Hepatocyte (in vitro differentiated cells): Measurements from ENCODE around the gene SFRP5. TPM values are rescaled to one million over a fixed set of nuclear protein-coding genes. Genes with fewer than 3 reads are reported as not detected.

Experiments used
- DNase-seq: peaks from one replicate; pipeline ENCODE4 v3.0.0-alpha.2; 2016; ENCODE audit warnings: low spot score
- H2AFZ ChIP-seq: fragments of 200-600 bp; sonication (generic); 2 replicates; pipeline ENCODE4 v1.6.0; 2016; ENCODE audit warnings: antibody characterized with exemption, mild to moderate bottlenecking
- H3K27ac ChIP-seq: fragments of 200-600 bp; sonication (generic); 2 replicates; pipeline ENCODE4 v1.5.1; 2016; ENCODE audit warnings: mild to moderate bottlenecking
- H3K27me3 ChIP-seq: fragments of 200-600 bp; sonication (generic); 2 replicates; pipeline ENCODE4 v1.6.1; 2016
- H3K36me3 ChIP-seq: fragments of 200-600 bp; sonication (generic); replicated peaks from 2 replicates; pipeline ENCODE4 v1.5.1; 2016; ENCODE audit warnings: low read depth; ENCODE audit not compliant: insufficient read depth
- H3K4me1 ChIP-seq: fragments of 200-600 bp; sonication (generic); 2 replicates; pipeline ENCODE4 v1.5.1; 2016; ENCODE audit warnings: mild to moderate bottlenecking, moderate library complexity; ENCODE audit not compliant: insufficient read depth
- H3K4me2 ChIP-seq: fragments of 200-600 bp; sonication (generic); 2 replicates; pipeline ENCODE4 v1.6.0; 2016
- H3K4me3 ChIP-seq: fragments of 200-600 bp; sonication (generic); 2 replicates; pipeline ENCODE4 v1.5.1; 2016; ENCODE audit warnings: mild to moderate bottlenecking
- H3K79me2 ChIP-seq: fragments of 200-600 bp; sonication (generic); 2 replicates; pipeline ENCODE4 v1.6.0; 2017; ENCODE audit warnings: mild to moderate bottlenecking
- H3K9me2 ChIP-seq: fragments of 200-600 bp; sonication (generic); replicated peaks from 2 replicates; pipeline ENCODE4 v1.6.0; 2017; ENCODE audit warnings: mild to moderate bottlenecking; ENCODE audit not compliant: insufficient read depth
- H3K9me3 ChIP-seq: fragments of 200-600 bp; sonication (generic); 2 replicates; pipeline ENCODE4 v1.5.1; 2016; ENCODE audit warnings: low read depth, mild to moderate bottlenecking
- H4K20me1 ChIP-seq: fragments of 200-600 bp; sonication (generic); 2 replicates; pipeline ENCODE4 v1.6.0; 2016; ENCODE audit warnings: mild to moderate bottlenecking; ENCODE audit not compliant: insufficient read depth, poor library complexity, severe bottlenecking
- EZH2 ChIP-seq: fragments of 200-600 bp; sonication (generic); IDR thresholded peaks from 2 replicates; pipeline ENCODE4 v1.6.1; 2016; ENCODE audit warnings: antibody characterized with exemption, mild to moderate bottlenecking, borderline replicate concordance
- EZH2phosphoT487 ChIP-seq: fragments of 200-600 bp; sonication (generic); IDR thresholded peaks from one replicate; pipeline ENCODE4 v1.6.1; 2018; ENCODE audit warnings: antibody characterized with exemption, mild to moderate bottlenecking, low read depth, moderate library complexity; ENCODE audit not compliant: unreplicated experiment, severe bottlenecking
- WGBS: methylation state at CpG from one replicate; pipeline ENCODE4 v1.1.6; 2016; ENCODE audit warnings: low lambda C conversion rate; ENCODE audit errors: missing lambda C conversion rate; 5-methylcytosine and 5-hydroxymethylcytosine counted together
- polyA plus RNA-seq: library from polyadenylated mRNA; unstranded; fragments of >200 nt; fragmentation: Nextera tagmentation; extraction: Ambion mirVana; gene quantifications from 2 replicates; pipeline ENCODE4 v1.2.1, GENCODE V29; 2016
- total RNA-seq: library from RNA; depleted of rRNA; stranded (reverse); fragments of >200 nt; gene quantifications from 2 replicates; pipeline ENCODE4 v1.2.3, GENCODE V29; 2014
- TF ChIP-seq, protein P1 (sequence below): fragments of 200-600 bp; sonication (generic); IDR thresholded peaks from 2 replicates; pipeline ENCODE4 v1.5.1; 2016; ENCODE audit warnings: antibody characterized with exemption, mild to moderate bottlenecking; ENCODE audit not compliant: poor library complexity

SFRP5 gene
- total and polyA plus RNA-seq, 2 experiments from 2014 or later: 17.2 to 48.9 TPM

DNA sequence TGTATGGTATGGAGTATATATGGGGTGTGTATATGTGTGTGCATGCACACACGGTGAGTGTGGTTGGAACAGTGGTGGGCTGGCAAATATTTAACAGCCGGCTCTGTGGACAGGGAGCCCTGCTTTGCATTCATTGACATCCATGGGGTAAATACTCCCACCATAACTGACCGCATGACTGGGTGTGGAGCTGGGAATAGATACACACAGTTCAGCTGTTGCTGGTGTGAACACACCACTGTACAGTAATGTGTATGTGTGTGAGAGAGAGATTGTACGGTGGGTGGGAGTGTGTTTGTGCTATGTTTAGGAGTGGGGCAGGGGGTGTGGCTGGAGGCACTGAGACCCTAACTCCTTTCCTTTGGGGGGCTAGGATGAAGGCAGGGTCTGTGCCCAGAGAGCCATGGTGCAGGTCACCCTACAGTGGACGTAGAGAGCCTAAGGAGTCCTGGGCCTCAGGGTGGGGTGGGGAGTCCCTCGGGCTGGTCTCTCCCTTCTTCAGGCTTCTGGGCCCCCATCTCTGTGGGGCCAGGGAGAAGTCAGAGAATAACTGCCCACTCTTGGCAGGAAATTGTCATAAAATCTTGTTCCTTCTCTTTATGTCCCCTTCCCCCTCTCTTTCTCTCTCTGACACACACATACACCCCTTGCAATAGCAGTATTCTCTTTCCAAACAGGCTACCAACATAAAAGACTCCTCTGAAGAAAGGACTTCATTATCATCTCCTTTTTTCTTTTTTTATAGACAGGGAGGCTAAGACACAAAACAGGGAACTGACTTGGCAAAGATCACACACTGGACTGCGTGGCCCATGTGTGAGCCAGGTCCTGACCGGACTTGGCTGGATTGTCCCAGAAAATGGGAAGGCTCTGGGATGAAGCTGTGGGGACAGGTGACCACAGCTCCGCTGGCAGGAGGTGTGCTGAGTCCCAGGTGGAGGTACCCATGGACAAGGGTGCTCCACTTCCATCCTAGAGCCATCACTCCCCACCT, 3.2 kb downstream of the SFRP5 start:
- Histone ChIP-seq H4K20me1 (no peaks in the 10 kb centered on the region), H3K9me2 (no peaks in the 10 kb centered on the region), H3K27me3 (peaks cover 46% of the 10 kb centered on the region), H3K9me3 (no peaks in the 10 kb centered on the region), H3K79me2 (no peaks in the 10 kb centered on the region), H3K27ac (no peak overlapping the region), H3K4me1 (peaks cover 8% of the 10 kb centered on the region), H3K4me3 (no peak overlapping the region), H3K4me2 (no peak overlapping the region), H3K36me3 (no peaks in the 10 kb centered on the region), H2AFZ (no peak overlapping the region)
- WGBS: 88% methylated on average over 9 of the region's 9 CpGs
- no peak for TF ChIP-seq EZH2
- no peak for TF ChIP-seq EZH2phosphoT487
- TF ChIP-seq, protein P1, sequence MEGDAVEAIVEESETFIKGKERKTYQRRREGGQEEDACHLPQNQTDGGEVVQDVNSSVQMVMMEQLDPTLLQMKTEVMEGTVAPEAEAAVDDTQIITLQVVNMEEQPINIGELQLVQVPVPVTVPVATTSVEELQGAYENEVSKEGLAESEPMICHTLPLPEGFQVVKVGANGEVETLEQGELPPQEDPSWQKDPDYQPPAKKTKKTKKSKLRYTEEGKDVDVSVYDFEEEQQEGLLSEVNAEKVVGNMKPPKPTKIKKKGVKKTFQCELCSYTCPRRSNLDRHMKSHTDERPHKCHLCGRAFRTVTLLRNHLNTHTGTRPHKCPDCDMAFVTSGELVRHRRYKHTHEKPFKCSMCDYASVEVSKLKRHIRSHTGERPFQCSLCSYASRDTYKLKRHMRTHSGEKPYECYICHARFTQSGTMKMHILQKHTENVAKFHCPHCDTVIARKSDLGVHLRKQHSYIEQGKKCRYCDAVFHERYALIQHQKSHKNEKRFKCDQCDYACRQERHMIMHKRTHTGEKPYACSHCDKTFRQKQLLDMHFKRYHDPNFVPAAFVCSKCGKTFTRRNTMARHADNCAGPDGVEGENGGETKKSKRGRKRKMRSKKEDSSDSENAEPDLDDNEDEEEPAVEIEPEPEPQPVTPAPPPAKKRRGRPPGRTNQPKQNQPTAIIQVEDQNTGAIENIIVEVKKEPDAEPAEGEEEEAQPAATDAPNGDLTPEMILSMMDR: no peak
- no peak for DNase-seq

DNA sequence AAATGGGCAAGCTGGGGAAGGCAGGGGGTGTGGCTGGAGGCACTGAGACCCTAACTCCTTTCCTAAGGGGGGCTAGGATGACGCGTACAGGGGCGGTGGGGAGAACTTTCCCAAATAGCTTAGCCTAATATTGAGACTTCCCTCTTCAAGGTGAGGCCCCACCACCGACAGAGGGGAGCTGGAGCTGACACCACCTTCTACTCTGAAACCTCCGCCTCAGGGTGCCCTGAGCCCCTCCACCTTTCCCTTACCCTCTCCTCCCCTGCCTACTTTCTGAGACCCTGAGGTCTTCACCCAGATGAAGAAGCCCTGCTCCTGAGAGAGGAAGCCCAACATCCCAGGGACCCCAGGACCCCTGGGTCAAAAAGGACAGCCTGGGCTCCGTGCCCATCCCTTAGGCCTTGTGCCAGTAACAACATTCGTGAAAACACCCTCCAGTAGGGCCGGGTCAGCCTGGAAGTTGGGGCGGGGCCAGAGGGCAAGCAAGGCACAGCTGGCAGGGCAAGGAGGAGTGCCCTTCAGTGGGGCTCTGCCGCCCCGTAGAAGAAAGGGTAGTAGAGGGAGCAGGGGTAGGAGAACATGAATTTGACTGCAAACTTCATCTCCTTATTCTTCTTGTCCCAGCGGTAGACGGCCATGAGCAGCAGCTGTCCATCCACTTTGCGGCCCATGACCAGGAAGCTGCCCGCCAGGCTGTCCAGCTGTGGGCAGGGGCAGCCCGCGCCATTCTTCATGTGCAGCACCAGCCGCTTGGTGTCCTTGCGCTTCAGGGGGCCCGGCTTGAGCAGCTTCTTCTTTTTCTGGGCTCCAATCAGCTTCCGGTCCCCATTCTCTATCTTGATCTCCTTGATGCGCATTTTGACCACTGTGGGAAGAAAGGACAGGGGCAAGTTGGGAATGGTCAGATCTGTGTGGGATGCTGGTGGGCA, 4.5 kb downstream of the SFRP5 start:
- no peak overlapping the region for H3K4me2 ChIP-seq
- DNase-seq: no peak
- no peak overlapping the region for H3K27ac ChIP-seq
- no peak overlapping the region for H3K4me3 ChIP-seq
- H2AFZ ChIP-seq: no peak overlapping the region
- TF ChIP-seq, protein P1: no peak
- TF ChIP-seq EZH2phosphoT487: no peak
- TF ChIP-seq EZH2: no peak
- peaks cover 8% of the 10 kb centered on the region for H3K4me1 ChIP-seq
- H4K20me1 ChIP-seq: no peaks in the 10 kb centered on the region
- H3K36me3 ChIP-seq: no peaks in the 10 kb centered on the region
- 96% methylated on average over 21 of the region's 22 CpGs for WGBS
- peaks cover 32% of the 10 kb centered on the region for H3K27me3 ChIP-seq
- no peaks in the 10 kb centered on the region for H3K9me3 ChIP-seq
- H3K9me2 ChIP-seq: no peaks in the 10 kb centered on the region
- no peaks in the 10 kb centered on the region for H3K79me2 ChIP-seq

DNA sequence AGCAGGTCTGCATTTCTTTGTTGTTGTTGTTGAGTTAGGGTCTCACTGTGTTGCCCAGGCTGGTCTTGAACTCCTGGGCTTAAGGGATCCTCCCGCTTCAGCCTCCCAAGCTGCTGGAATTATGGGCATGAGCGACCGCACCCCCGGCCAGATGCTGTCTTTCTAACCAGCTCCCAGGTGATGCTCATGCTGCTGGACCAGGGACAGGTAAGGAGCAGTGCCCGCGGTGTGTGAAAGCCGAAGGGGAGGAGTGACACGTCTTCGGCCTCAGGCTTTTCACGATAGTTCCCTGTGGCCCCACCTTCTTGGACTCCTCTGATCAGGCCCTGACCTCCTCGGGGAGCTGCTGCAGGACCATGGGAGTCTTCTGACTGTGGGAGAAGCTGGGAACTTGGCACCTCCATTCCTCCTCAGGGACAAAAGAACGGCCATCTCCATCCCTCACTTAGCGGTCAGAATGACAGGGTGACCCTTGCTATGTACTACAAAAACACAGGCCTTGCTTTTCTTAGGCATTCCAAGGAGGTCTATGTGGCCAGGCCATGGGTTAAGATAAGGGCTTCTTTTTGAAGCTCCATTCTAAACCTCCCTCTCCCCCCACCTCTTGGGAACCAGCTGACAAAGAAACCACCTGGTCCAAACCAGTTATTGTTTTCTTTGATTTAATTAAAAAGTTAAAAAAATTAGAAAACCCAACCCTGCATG, 5.5 kb downstream of the SFRP5 start:
- TF ChIP-seq, protein P1: no peak
- TF ChIP-seq EZH2 (no peak), EZH2phosphoT487 (no peak)

More for the DNA sequence above, 5.5 kb downstream of the SFRP5 start:
- no peaks in the 10 kb centered on the region for H3K36me3 ChIP-seq
- no peak overlapping the region for H3K27ac ChIP-seq
- DNase-seq: no peak
- H3K9me2 ChIP-seq: no peaks in the 10 kb centered on the region
- H3K9me3 ChIP-seq: no peaks in the 10 kb centered on the region
- H3K79me2 ChIP-seq: no peaks in the 10 kb centered on the region
- H3K27me3 ChIP-seq: peaks cover 26% of the 10 kb centered on the region
- WGBS: 91% methylated on average over 13 of the region's 13 CpGs
- H3K4me3 ChIP-seq: no peak overlapping the region
- H4K20me1 ChIP-seq: no peaks in the 10 kb centered on the region
- H2AFZ ChIP-seq: no peak overlapping the region
- H3K4me2 ChIP-seq: no peak overlapping the region
- peaks cover 5% of the 10 kb centered on the region for H3K4me1 ChIP-seq
